Stimulated activated CD8-positive, alpha-beta memory T cell treated with anti-CD3 and anti-CD28 coated beads, Interleukin-2, amount 100 ng/mL, for 1 hour (primary cell): ENCODE measurements around the gene MICU1.
"Not testable (repeated sequence)": the region's sequence is repeated elsewhere in the genome, so short reads cannot be mapped to it uniquely, and the experiment has no call there.

Source experiments
- DNase-seq, 2 donors: peaks; one replicate each; pipeline ENCODE4 v3.0.0-alpha.2; 2020; ENCODE audit warnings: low read depth in 2 of 2

Gene MICU1

DNA sequence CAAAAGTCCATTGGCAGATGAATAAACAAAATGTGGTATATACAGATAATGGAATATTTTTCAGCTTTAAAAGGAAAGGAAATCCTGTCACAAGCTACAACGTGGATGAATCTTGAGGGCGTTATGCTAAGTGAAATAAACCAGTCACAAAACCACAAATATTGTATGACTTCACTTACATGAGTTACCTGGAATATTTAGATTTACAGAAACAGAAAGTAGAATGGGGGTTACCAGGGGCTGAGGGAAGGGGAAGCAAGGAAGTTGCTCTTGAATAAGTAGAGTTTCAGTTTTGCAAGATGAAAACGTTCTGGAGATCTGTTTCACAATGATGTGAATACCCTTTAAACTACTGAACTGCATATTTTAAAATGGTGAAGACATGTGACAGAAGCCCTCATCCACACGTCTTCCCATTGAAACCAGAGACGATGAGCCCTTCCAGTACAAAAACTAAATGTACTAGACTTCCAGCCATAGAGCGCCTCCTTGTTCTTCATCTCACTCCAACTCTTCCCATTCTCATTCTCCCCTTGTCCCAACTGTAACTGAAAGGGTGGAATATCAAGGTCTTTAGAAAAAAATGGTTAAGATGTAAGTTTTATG, 62.4 kb downstream of the MICU1 start:
- DNase-seq = no peak

DNA sequence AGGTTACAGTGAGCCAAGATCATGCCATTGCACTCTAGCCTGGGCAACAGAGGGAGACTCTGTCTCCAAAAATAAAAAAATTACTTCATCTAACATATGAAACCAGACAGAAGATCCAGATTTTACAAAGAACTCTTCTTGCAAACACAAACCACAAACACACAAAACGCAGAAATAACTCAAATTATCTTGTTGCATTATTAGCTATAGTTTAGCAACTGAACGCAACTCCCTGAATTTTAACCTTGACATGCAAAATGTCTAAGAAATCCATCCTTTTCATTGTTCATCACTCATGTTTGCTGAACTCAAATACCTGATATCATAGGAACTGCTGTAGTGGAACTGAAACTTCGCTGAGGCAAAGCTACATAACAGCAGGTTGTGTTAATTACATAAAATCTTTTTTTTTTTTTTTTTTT, 64.1 kb downstream of the MICU1 start:
- DNase-seq = no peak

DNA sequence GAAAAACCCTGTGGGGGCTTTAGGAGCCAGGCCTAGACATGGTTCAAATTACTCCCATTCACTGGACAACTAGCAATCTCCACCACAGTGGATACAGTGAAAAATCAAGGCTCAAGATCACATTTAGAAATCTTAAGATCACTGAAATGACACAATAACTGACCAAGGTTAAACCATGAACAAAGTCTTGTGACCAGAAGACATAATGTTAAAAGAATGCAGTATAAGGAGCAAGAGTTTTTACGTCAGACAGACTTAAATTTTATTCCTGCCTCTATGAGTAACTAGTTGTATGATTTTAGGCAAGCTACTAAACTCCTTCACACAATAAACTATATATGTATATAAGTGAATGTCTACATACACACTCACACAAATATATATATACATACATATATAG, 68.5 kb downstream of the MICU1 start:
- no peak for DNase-seq

DNA sequence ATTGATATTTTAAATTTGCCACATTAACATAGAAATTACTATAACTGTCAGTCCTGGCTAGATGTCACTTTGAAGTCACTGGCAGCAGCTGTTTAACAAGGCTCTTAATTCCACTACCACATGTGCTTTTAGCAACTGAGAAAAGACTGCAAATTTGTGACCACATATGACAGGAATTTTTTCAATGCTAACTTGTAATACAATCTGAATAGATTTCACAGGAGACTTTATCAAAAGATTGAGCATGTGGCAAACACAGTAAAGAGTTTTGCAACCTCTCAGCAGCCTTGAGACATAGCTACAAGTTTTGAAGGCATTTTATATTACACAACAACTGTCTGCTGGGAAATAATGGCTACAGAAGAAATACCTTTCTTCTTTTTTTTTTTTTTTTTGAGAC, 73.0 kb downstream of the MICU1 start:
- no peak for DNase-seq

DNA sequence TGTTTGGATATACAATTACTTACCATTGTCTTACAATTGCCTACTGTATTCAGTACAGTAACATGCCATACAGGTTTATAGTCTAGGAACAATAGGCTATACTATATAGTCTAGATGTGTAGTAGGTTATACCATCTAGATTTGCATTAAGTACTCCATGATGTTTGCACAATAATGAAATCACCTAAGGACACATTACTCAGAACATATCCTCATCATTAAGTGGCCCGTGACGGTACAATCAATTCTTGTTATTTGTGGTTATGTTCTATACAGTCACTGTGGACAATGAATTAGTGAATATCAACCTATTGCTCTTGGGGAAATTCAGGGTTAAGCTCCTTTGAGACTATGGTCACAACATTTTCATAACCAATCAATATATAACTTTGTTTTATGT, 75.6 kb downstream of the MICU1 start:
- no peak for DNase-seq

DNA sequence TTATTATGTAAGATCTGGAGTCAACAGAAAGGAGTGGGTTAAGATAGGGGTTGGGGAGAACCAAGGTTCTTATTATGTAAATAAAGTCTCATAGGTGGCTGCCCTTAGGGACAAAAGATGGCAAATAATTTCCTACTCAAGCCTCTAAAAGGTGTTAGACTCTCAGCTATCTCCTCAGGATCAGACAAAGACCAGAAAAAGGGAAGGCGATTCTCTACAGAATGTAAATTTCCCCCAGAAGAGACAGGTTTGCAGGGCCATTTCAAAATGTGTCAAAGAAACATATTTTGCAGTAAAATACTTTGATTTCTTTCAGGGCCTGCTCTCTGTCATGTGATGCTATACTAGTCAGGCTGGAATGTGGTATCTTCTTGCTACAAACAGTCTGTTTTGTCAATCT, 80.3 kb downstream of the MICU1 start:
- DNase-seq = no peak

DNA sequence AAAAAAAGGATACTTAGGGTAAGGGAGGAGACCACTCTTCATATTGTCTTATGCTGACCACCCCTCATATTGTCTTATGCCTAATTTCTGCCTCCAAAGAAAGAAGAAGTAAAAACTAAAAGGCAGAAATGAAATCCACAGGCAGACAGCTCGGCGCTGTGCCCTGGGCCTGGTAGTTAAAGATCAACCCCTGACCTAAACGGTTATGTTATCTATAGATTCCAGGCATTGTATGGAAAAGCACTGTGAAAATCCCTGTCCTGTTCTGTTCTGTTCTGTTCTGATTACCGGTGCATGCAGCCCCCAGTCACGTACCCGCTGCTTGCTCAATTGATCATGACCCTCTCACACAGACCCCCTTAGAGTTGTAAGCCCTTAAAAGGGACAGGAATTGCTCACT, 82.0 kb downstream of the MICU1 start:
- DNase-seq = not testable (repeated sequence)

DNA sequence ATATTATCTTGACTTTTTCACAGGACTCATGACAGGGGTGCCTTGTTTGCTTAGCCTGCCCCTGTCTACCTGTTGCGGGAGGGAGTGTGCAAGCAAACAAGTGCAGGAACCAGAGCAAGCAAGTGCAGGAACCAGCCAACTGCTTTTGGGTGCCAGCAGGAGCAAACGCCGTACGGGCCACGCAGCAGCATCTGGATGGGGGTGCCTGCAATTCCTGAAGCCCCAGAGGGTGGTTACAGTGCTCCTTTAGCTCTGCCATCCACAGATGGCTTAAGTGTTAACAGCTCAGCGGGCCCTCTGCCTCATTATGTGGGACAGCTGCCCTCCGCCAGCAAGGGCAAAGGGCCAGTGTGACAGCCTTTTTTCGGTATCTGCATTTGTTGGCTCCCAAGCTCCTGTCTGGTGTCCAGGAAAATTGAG, 83.5 kb downstream of the MICU1 start:
- no peak for DNase-seq

DNA sequence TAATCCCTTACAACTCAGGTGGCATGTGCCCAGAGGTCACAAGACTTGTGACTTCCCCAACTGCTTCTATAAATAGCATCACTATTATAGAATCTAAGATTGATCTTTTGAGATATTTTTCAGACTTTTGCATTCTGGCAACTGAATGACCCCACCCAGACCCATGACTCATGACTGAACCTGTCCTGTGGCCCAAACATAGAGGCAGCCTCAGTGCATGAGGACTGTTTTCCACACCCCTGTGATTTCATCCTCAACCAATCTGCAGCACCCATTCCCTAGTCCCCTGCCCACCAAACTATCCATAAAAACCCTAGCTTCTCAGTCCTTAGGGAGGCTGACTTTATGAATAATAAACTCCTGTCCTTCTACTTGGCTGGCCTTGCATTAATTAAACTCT, 84.5 kb downstream of the MICU1 start:
- DNase-seq = no peak

DNA sequence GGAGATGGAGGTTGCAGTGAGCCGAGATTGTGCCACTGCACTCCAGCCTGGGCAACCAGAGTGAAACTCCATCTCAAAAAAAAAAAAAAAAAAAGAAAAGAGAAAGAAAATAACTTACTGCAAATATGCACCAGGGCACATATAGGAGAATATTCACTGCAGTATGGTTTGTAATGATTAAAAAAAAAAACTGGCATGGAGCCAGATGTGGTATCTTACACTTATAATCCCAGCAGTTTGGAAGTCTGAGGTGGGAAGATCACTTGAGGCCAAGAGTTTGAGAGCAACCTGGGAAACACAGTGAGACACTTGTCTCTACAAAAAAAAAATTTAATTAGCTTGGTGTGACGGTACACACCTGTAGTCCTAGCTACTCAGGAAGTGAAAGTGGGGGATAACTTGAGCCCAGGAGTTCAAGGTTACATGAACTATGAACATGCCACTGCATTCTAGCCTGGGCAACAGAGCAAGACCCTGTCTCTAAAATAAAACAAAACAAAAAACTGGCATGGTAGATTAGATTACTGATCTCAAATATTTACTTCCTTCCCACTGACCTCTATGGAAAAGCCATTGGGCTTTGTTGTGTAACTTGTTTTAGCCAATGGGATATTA, 85.6 kb downstream of the MICU1 start:
- no peak for DNase-seq

DNA sequence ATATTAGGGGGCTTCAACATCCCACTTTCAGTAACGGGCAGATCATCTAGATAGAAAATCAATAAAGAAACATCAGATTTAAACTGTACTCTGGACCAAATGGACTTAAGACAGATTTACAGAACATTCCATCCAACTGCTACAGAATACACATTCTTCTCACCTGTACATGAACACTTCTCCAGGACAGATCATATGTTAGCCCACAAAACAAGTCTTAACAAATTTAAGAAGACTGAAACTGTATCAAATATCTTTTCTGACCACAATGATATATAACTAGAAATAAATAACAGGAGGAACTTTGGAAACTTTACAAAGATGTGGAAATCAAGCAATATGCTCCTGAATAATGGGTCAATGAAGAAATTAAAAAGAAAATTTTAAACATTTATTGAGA, 86.7 kb downstream of the MICU1 start:
- DNase-seq = no peak

DNA sequence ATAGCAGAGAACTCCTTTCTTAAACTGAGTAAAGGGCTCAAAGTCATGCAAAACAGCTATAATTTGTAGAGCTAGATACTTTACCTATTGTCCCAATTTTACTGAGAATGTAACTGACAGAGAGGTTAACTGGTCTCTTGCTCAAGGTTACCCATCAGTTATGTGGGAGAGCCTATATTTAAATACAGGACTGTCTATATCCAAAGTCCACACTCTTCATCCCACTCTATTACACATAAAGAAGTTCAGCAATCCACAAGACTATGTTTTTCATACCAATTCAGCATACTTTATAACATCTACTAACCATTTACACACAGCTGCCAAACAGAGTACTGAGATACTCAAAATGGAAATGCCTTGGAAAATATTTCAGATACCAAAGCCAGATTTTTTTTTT, 100.2 kb downstream of the MICU1 start:
- DNase-seq = no peak

DNA sequence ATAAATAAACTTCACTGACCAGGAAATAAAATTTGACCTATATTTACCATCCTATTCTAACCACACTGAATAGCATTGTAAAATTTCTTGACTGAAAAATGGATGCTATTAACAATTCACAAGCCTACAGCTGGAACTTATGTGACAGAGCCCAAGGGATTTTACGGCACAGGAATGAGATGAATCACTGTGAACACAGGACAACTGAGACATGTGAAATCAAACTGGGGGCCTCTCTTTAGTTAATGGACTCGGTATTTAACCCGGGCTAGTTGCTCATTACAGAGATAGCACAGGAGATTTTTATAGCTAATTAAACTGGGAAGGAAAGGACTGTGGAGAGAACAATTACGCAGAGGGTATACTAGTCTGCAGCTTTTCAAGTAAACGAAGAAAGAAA, 100.6 kb downstream of the MICU1 start:
- DNase-seq = no peak

DNA sequence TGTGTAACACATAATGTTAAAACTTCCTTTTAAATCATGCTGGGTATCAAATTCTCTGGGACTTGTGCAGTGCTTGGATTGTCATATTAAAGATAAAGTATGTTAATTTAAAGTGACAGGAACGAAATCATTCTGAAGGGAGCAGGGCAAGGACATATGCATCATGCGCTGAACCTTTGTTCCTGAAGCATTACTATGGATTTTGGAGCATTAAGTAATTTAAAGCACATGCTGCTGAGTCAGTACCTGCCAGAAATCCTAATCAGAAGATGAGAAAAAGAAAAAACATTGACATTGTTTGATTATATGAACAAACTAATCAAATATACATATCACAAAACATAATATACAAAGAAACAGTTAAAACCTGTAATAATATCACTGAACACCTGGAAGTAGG, 101.4 kb downstream of the MICU1 start:
- DNase-seq = no peak

DNA sequence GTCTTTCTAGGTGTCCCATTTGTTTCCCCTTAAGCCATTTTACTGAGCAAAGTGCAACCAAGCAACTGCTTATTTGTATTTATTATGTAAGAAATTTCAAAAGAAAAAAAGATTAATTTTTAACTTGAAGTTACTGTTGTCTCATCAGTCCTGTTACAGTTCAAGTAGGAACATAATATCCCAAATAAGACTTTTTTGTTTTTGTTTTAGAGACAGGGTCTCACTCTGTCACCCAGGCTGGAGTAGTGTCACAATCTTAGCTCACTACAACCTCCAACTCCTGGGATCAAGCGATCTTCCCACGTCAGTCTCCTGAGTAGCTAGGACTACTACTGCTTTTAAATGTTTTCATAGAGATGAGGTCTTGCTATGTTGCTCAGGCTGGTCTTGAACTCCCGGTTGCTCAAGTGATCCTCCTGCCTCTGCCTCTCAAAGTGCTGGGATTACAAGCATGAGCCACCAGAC, 101.9 kb downstream of the MICU1 start:
- DNase-seq = no peak

DNA sequence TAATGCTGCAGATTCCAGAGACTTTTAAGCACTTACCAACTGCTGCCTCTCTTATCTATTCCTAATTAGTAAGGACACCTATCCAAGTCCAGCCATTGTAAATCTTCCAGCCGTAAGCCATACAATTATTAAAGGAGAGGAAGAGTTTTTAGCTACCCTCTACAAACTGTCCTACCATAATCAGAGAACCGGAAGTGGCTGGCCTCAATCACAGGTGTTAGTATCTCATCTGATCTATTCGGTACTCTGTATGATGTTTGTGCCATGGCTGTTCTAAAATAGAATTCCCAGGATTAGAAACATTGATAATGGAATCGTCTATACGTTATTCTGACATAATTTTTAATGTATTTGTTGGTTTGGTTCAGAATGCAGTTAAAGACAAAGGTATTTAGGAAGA, 102.8 kb downstream of the MICU1 start:
- DNase-seq = no peak

DNA sequence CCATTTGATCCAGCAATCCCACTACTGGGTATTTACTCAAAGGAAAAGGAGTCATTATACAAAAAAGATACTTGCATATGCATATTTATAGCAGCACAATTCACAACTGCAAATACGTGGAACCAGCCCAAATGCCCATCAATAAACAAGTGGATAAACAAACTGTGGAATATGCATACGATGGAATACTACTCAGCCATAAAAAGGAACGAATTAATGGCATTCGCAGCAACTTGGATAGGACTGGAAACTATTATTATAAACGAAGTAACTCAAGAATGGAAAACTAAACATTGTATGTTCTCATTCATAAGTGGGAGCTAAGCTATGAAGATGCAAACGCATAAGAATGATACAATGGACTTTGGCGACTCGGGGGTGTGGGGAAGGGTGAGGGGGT, 108.6 kb downstream of the MICU1 start:
- no peak for DNase-seq

DNA sequence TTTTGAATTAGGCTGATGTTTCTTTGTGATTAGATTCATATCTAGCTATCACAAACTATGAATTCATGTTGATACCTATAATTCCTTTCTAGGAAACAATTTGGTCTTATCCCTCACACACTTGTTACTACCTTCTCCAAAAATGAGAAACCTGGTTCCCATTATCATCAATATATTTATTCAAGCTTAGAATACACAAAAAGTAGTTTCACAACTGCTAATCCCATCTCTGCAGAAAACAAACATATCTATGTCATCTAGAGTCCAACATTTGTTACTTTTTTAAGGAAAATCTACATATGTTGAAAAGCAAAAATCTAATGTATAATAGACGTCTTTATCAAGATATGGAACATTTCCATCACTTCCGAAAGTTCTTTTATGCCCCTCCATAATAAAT, 110.4 kb downstream of the MICU1 start:
- DNase-seq = no peak

DNA sequence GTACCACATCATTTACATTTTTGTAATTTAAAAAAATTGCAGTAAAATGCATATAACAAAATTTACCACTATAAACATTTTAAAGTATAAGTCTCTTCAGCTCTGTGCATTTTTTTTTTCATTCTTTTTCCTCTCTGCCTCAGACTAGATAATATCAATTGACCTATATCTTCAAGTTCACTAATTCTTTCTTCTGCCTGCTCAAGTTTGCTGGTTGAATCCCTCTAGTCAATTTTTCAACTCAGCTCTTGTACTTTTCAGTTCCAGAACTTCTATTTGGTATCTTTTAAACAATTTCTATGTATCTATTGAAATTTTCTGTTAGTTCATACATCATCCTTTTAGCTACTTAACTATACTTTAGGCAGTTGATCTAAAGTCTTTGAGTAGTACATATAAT, 112.0 kb downstream of the MICU1 start:
- DNase-seq = no peak

DNA sequence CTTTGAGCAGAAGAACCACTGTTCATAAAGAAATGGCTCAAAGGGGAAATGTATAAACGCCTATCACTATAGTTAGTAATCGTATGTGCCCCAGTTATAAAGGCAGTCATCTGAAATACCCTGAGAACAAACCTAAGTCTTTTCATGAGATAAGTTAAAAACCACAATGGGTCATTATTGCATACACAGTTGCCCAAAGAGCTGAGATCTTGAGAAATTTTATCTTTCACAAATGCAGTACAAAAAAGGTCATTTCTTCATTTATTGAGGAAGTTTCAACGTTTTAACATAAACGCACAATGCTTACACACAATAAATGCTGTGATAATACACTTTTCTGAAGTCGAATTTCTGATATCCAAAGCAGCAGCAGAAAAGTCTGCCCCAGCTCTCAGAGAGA, 114.4 kb downstream of the MICU1 start:
- DNase-seq = no peak

DNA sequence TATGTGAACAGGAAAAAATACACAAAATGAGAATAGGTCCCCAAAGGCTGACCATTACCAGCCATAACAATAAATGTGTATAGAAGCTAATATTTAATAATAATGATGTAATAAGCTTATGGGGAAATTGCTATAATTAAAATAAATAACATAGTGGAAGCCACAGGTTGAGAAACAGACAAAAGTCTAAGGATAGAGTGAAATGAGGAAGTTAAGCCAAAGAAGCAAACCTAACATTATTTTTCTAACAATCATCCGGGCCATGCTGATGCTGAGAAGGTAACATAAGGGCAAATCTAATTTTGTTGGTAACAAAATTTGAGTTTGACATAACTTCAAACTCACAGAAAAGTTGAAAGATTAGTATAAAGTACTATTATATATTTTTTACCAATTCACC, 115.9 kb downstream of the MICU1 start:
- no peak for DNase-seq

DNA sequence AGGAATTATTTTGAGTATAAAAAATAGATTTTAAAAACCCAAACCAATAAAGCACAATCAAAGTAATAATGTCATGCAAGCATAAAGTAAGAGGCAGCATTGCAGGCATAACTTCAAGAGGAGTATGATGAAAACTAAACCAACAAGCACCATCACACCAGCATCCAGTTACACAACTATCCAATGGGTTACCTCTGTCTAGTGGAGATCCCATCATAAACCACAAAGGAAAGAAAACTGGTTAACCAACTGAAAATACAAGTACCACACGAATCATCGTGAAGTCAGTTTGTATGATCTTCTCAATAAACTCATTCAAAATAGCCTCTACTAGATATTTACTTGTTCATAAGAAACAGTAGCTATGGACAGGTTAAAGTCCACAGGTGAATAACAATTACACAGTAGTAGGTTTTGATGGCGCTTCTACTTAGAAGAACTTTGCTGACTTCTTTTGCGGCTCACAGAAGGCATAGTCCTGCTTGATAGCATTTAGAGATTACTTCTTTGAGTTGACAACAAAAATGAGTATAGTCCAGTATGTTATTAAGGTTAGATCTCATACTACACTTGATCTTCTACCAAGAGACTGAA, 116.6 kb downstream of the MICU1 start:
- no peak for DNase-seq

DNA sequence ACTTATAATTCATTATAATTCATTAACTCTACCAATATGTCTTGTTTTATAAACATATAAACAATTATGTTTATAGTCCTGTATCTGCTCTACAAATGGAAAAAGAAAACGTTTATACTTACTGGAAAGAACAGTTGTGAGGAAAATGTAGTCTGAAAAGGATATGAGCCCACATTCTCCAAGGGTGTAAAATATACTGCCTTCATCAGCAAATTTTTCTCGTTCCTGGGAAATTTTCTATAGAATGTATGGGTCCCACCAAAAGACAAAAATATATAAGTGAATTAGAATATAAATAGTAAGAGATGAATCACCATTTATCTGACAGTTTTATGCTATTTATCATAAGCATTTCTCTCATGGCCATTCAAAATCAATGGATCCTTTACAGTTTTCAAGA, 117.8 kb downstream of the MICU1 start:
- no peak for DNase-seq

DNA sequence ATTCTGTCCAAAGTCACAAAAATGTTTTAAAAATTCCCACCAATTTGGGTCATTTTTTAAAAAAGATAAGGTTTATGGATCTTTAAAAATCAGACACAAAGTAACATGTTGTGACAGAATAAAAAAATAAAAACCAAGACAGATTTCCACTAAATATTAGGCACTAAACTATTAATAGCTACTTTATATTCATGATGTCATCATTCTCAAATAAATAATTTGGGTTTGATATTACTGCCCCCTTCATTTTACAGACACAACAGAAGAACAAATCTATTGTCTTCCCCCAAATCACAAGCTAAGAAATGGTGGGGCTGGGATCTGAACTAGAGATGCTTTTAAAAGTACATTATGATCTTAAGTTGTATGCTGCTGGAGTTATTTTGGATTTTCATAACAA, 119.4 kb downstream of the MICU1 start:
- DNase-seq = no peak
